GM23248 (cell line): ENCODE results near the gene GSTM2.

Experiments used
- EZH2 ChIP-seq: fragments of 200-600 bp; sonication (generic); IDR thresholded peaks from 2 replicates; pipeline ENCODE4 v1.6.1; 2018; ENCODE audit warnings: antibody characterized with exemption, mild to moderate bottlenecking; ENCODE audit not compliant: insufficient read depth, poor library complexity, severe bottlenecking
- EZH2phosphoT487 ChIP-seq: fragments of 200-600 bp; sonication (generic); IDR thresholded peaks from 2 replicates; pipeline ENCODE4 v1.6.1; 2018; ENCODE audit warnings: antibody characterized with exemption, moderate library complexity, mild to moderate bottlenecking, low read depth; ENCODE audit not compliant: insufficient read depth

DNA sequence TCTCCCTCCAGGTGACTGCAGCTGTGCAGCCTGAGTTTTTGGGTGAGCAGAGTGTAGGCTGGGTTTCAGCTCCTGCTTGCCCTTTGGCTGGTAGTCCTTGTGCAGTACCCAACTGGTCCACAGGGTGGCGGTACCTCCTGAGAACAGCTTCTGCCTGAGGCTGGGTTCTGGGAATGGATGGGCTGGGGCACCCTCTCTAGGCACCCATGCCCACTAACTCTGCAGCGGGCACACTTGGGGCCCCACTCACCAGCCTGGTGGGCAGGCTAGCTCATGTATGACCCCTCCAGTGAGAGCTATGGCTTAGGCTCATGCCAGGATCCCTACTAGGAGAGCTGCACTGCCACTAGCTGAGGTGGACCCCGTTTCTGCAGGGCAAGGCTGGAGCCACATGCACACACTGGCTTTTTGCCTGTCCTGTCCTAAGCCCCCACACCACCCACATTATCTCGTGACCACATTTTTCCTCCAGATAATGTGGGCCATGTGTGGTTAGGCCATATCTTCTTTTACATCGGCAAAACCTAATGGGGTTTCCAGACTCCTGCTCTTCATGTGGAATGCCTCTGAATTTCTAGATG, 27.5 kb upstream of the GSTM2 start:
- TF ChIP-seq EZH2phosphoT487 = no peak
- TF ChIP-seq EZH2 = no peak
